OCI-LY7 (cell line): ENCODE results near the gene ITGA3.

Source experiments
- CTCF ChIP-seq: fragments of 200-600 bp; sonication (generic); conservative IDR thresholded peaks from 2 replicates; pipeline ENCODE4 v1.5.1; 2014; ENCODE audit warnings: mild to moderate bottlenecking, antibody characterized with exemption, low read length, moderate library complexity, mixed read lengths
- EZH2phosphoT487 ChIP-seq: fragments of 200-600 bp; sonication (generic); IDR thresholded peaks from 2 replicates; pipeline ENCODE4 v1.6.1; 2018; ENCODE audit warnings: low read depth, borderline replicate concordance, mild to moderate bottlenecking, mixed run types, antibody characterized with exemption, low read length, moderate library complexity, mixed read lengths

GRCh38 chr17:50129353-50129727, 73.4 kb downstream of the ITGA3 start:
- TF ChIP-seq CTCF (no peak), EZH2phosphoT487 (no peak)
